Central memory CD8-positive, alpha-beta T cell (primary cell): ENCODE data around the gene ARPP19.
A peak's percentile ranks its signal among the peaks of the same experiment; 100 is the strongest.

ENCODE experiments used
- ATAC-seq: fragments of 150-1000 bp; cut with Tn5 transposase; replicated peaks from 2 replicates; pipeline ENCODE4 v1.10.0; 2022; ENCODE audit warnings: mild to moderate bottlenecking, moderate FRiP score, moderate number of reproducible peaks; ENCODE audit not compliant: poor library complexity, severe bottlenecking; ENCODE audit errors: extremely low read depth
- DNase-seq, 2 donors: peaks; one replicate each; pipeline ENCODE4 v3.0.0; 2021; ENCODE audit warnings: low spot score in 2 of 2
- H3K27ac Mint-ChIP-seq: one replicate; pipeline ENCODE4 v1.8.0; 2022; ENCODE audit warnings: low read depth, mild to moderate bottlenecking, moderate library complexity, mixed read lengths
- H3K27me3 Mint-ChIP-seq: one replicate; pipeline ENCODE4 v1.8.0; 2022; ENCODE audit warnings: mixed read lengths
- H3K36me3 Mint-ChIP-seq: one replicate; pipeline ENCODE4 v1.8.0; 2022; ENCODE audit warnings: mild to moderate bottlenecking, moderate library complexity, mixed read lengths; ENCODE audit not compliant: insufficient read depth
- H3K4me1 Mint-ChIP-seq: one replicate; pipeline ENCODE4 v1.8.0; 2022; ENCODE audit warnings: mixed read lengths
- H3K4me3 Mint-ChIP-seq: one replicate; pipeline ENCODE4 v1.8.0; 2022; ENCODE audit warnings: mild to moderate bottlenecking, moderate library complexity, mixed read lengths
- H3K9me3 Mint-ChIP-seq: one replicate; pipeline ENCODE4 v1.8.0; 2022; ENCODE audit warnings: mixed read lengths

Gene ARPP19

DNA sequence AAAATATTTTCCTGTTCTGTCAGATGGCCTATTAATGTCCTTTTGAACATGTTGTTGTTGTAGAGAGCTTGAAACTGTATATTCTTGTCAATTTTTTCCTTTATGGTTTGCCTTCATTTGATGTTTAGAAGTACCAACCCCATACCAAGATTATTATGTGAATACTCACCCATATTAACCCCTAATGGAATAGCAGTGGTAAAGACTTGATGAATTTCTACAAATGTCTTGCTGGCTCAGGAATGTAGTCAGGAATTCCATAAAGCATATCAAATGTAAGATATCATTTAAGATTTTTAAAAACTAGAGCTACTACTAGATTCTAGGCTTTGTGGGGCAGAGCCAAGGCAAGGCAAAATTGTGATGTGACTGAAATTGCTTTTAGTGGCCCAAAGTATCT is 70.1 kb downstream of the ARPP19 start:
- DNase-seq (no peak), ATAC-seq (no peak)
- Mint-ChIP-seq H3K4me3 (no peak overlapping the region), H3K27ac (peak overlapping the region; percentile 7), H3K27me3 (no peaks in the 10 kb centered on the region), H3K9me3 (no peaks in the 10 kb centered on the region), H3K4me1 (peaks cover 41% of the 10 kb centered on the region), H3K36me3 (peaks cover 1% of the 10 kb centered on the region)
